Stimulated activated naive CD8-positive, alpha-beta T cell treated with anti-CD3 and anti-CD28 coated beads, Interleukin-15, Interleukin-2, amounts not matched to agents 100 U/mL and 50 U/mL, for 24 hours (primary cell): ENCODE results near the gene ERAS.

Experiments
- ATAC-seq: fragments of 150-1000 bp; cut with Tn5 transposase; one replicate; pipeline ENCODE4 v1.10.0; 2021
- DNase-seq: peaks from one replicate; pipeline ENCODE4 v3.0.0; 2021

The ERAS gene

DNA sequence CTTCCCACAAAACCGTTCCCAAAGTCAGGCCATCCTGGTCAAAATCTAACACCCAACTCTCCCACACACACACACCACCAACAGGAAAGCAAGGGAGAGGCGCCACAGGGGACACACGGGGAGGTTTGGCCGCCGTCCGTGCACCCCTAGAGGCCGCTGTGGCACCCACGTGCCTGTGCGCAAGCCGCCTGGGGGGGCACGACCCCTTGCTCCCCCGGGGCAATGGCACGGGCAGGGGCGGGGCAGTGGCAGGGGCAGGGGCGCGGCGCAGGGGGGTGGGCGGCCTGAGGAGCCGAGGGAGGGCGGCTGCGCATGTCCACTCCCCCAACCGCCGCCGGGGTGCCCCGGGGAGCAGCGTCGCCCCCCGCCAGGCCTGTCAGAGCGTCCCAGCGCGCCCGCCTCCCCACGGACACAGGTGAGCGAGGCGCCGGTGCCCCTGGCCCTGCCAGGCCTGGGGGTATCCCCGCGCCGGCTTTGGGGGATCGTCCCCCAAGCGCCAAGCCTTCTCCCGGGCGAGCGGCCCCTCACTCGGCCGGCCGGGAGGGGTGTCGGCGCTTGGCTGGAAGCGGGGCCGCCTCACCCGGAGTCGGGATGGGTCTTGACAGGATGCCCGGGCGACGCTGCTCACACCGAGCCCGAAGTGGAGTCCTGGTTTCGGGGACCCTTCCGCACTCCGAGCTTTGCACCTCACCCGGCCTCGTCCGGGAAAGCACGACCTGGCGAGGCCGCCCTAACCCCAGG, at the start of gene ERAS:
Gene ERAS, plus strand, starts transcription at position 379 of the 741 bp plus-strand sequence. CDS start 2,611 bp downstream, outside the sequence.
- DNase-seq = peak; percentile 28
- ATAC-seq = peak; percentile 23

DNA sequence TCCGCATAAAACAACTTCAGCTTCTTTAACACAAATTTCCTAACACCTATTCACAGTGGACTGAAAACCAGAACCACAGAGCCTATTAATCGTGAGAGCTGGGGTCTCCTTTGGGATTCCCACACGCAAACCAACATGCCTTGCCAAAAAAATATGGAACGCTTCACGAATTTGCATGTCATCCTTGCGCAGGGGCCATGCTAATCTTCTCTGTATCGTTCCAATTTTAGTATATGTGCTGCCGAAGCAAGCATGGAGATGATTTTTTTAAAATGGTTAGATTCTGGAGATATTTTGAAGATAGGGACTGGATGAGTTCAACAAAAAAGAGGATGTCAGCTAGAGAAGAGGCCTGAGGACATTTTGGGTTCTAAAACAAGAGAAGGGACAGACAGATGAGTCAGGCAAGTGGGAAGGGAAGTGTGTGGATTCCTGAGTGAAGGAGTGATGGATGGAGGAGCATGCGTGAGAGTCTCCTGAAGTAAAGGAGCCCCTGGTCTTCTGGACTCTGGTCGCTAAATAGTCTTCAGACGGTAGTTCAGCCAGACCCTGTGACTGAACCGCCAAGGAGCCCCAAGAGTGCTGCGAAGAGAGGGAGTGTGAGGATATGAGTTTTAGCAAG, 49.4 kb upstream of the ERAS start:
- ATAC-seq = no peak
- DNase-seq = no peak

DNA sequence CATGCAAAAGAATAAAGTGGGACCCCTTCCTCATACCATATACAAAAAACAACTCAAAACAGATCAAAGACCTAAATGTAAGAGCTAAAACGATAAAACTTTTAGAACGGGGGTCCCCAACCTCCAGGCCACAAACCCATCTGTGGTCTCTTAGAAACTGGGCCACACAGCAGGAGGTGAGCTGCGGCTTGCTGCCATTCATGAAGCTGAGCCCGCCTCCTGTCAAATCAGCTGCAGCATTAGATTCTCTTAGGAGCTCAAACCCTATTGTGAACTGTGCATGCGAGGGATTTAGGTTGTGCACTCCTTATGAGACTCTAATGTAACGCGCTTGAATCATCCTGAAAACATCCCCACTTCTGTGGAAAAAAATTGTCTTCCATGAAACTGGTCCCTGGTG, 46.9 kb upstream of the ERAS start:
- DNase-seq (no peak), ATAC-seq (no peak)

GRCh38 chrX:48781705-48782104, 44.6 kb upstream of the ERAS start:
- ATAC-seq (no peak), DNase-seq (no peak)

GRCh38 chrX:48782216-48782615, 44.1 kb upstream of the ERAS start:
- ATAC-seq = no peak
- no peak for DNase-seq

DNA sequence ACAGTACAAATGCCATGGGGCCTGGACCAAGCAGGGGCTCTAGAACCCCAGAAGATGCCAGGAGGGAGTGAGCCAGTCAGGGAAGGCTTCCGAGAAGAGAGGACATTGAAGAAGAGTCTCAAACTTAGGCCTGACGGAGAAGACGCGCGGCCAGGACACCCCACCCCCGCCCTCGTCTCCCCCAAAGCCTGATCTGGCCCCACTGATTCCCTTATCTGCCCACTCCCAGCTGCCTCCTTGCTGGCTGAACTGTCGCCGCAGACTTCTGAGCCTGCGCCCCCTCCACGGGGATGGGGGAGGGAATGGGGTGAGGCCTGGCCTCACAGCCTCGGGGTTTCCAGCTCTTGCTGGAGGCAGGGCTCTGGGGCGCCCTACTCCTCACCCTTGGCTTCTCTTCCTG, 43.5 kb upstream of the ERAS start:
- DNase-seq (no peak), ATAC-seq (no peak)

DNA sequence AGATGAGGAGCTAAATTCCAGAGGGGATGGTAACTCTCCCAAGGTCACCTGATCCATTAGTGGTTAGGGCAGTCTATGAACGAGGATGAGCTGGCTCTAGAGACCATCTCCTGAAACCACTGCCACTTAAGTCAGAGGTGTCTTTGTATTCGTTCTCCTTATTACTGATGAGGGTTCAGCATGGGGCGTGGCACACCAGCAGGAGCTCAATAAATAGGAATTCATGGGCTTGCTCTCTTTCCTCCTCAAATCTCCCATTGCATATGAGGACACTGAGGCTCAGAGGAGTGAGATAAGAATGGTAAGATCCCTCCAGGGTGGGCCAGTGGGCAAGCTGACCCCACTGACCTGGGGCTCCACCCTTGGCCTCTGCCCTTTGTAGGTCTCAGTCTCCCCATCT, 41.6 kb upstream of the ERAS start:
- no peak for ATAC-seq

GRCh38 chrX:48785186-48785539, 41.1 kb upstream of the ERAS start:
- ATAC-seq (no peak), DNase-seq (no peak)

More for the DNA sequence above, 41.6 kb upstream of the ERAS start:
- no peak for DNase-seq

- DNase-seq (no peak), ATAC-seq (no peak)
Measured at GRCh38 chrX:48785540-48786214, 40.6 kb upstream of the ERAS start.

GRCh38 chrX:48786341-48786800, 39.9 kb upstream of the ERAS start, which contains the start of gene GATA1:
Gene GATA1, plus strand, starts transcription at chrX:48786590. Its CDS starts 4,520 bp downstream, at chrX:48791110.
- no peak for DNase-seq

GRCh38 chrX:48786825-48787504, 39.3 kb upstream of the ERAS start:
- no peak for ATAC-seq
- no peak for DNase-seq

More at GRCh38 chrX:48786341-48786800, 39.9 kb upstream of the ERAS start, which contains the start of gene GATA1:
- no peak for ATAC-seq

DNA sequence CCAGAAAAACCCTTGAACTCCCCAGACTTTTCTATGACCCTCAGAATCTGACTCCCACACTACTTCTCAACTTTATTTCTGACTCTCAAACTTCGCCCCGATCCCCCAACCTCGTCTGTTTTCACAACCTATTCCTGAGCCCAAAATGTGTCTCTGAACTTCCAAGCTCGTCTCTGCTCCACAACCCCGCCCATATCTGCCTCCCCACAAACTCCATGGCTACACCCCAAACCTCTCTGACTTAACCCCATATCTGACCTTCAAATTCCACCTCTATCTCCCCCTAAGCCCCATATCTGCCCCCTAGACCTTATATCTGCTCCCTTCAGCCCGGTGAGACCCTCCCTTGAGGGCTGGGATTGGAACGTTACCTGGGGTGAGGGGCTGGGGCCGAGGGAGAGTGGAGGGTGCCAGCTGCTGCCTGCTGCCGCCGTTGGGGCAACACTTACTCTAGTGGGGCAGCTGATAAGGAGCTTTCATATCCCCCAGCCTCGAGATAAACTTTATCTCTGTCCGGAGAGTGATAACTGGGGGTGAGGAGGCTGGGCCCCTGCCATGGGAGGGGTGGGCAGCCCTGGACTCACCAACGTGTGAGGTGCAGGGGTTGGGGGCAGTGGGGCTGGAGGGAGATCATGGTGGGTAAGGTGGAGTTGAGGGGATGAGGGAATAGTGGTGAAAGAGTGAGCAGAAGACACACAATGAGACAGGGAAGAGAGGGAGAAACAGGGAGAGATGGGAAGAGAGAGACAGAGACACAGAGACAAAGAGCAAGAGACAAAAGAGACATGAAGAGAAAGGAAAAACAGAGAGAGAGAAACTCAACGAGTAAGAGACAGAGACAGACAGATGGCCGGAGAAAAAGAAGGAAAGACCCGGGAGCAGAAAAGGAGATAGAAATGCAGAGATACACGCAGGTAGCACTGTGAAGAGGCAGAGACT, 38.5 kb upstream of the ERAS start:
- ATAC-seq = no peak

DNA sequence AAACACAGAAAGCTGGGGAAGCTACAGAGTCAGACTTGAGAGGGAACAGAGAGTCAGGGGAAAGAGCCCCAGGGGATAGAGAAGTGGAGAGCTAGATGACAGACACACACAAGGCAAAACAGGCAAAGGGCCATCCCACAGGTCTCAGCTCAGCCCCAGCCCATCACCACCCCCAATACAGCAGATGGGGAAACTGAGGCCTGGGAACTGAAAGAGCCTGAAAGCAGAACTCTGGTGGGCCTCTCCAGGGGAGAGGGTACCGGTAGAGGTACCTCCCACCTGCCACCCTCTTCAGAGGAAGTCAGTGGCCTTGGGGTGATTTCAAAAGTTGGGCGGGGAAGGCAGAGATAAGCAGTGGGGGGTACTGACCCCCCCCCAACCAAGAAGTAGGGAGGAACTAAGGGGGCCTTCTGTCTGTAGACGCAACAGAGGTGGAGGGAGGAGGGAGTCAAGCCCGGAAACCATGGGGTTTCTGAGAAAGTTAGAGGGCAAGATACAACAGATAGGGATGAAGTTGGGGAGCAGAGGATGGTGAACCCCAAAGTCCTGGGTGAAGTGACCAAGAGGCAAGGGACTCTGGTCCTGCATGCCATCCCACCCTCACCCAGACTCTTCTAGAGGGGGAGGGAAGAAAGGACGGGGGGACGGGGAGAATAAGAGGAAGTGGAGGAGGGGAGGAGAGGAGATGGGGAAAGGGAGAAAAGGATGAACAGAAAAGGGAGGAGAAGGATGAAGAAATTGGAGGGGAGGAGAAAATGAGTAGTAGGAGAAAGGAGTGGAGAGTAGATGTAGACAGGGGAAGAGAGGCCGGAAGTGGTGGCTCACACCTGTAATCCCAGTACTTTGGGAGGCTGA, 36.7 kb upstream of the ERAS start:
- ATAC-seq (no peak), DNase-seq (no peak)

More for the DNA sequence above, 38.5 kb upstream of the ERAS start:
- DNase-seq = no peak

- ATAC-seq = no peak
- DNase-seq = no peak
Measured at GRCh38 chrX:48790477-48790876, 35.8 kb upstream of the ERAS start.

DNA sequence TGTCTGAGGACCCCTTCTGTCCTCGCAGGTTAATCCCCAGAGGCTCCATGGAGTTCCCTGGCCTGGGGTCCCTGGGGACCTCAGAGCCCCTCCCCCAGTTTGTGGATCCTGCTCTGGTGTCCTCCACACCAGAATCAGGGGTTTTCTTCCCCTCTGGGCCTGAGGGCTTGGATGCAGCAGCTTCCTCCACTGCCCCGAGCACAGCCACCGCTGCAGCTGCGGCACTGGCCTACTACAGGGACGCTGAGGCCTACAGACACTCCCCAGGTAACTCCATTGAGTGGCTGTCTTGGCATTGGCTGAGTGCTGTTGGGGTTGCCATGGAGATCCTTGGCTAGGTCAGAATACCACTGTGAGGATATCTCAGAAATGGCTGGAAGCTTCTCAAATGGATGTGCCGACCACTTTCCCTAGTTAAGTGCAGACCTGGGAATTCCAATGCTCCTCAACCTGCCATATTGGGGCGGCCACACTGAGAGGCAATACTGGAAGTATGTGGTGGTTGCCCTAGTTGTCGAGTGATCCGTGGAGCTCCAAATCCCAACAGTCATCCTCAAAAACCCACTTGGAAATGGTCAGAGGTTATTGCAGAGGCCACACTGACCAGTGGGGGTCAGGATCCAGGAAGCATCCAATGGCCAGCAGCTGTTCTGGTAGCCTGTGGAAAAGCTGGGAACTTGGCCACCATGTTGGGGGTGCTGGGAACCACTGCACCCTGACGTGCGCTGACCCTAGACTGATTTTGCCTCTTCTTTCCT, 35.1 kb upstream of the ERAS start:
- DNase-seq (no peak), ATAC-seq (no peak)

DNA sequence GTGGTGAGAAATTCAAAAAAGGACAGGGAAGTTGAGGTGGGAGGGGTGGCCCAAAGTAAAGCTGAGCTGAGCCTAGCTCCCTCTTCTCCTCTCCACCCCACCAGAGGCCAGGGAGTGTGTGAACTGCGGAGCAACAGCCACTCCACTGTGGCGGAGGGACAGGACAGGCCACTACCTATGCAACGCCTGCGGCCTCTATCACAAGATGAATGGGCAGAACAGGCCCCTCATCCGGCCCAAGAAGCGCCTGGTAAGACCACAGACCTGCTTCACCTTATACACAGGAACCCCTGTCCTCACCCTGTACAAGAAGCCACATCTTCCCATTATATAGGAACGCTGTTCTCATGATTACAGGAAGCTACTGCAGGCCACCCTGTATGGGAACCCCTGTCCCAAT, 34.1 kb upstream of the ERAS start:
- ATAC-seq (no peak), DNase-seq (no peak)

GRCh38 chrX:48793935-48794334, 32.4 kb upstream of the ERAS start:
- ATAC-seq (no peak), DNase-seq (no peak)

DNA sequence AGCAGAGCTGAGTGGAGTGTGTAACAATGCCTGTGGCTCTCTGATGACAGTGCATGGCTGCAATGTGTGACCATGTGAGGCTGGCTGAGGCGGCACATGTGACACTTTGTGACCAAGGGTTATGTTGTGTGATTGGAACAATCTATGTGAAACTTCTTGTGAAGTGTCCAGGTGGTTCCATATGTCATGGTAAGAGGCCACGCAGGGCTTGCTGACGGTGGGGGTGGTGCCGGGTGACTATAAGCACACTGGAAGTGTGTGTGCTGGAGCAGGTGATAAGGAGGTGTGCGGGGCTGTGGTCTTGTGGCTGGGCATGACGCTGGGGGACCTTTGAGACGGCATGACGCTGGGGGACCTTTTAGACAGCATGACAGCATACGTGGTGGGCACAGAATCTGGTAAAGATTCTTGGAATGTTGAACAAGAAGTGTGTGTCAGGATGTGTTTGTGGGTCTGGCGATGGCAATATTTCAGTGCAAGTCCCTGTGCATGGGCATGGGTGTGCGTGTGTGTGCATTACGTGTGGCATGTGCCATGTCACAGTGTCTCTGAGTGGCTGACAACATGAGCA, 31.9 kb upstream of the ERAS start:
- DNase-seq (no peak), ATAC-seq (no peak)

DNA sequence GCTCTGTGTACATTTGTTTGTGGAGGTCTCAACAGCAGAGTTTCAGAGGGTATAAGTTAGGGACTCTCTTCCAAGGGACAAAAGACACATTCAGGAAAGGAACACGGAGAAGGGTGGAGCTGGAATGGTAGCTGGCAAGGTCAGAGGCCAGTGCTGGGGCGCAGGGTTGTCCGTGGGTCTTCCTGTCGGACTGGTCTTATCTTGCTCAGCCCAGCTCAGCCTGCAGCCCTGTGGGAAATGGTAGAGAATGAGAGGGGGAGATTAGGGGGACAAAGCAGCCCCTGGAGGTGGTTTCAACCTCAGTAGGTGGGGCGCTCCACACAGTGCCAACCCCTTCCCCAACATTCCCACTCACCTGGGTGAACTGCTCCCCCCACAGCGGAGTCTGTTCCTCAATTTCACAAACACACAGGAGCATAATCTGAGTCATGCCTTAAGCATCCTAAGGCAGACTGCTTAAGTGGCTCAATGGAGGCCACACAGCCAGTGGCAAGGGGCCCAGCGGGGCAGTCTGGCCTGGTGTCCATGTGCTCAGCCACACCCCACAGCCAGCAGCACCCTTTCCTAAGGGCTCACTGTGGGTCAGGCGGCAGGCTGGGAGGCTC, 31.3 kb upstream of the ERAS start:
- DNase-seq = no peak
- no peak for ATAC-seq
